Measurements from ENCODE around the gene LIFR.

LIFR gene

GRCh38 chr5:38515646-38516045, 40.8 kb downstream of the LIFR start:
- no peak for DNase-seq

- no peak for DNase-seq
Observed at GRCh38 chr5:38515092-38515491, 41.4 kb downstream of the LIFR start.

DNA sequence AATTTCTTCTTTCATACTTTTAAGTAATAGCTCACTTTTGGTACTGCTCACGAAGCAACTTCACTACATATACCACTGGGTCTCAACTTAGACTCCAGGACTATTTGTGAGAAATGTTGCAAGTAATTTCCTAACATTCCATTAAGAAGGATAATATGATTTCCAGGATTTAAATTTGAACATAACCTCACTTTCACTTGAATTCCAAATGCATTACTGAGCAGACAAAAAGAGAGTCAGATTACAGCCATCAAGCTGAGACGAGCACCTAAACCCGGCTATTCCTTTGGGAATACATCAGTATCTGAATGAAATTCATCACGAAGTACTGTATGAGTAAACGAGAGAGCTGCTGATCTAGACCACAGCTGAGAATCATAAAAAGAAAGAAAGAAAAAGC, 47.3 kb downstream of the LIFR start:
- no peak for DNase-seq

DNA sequence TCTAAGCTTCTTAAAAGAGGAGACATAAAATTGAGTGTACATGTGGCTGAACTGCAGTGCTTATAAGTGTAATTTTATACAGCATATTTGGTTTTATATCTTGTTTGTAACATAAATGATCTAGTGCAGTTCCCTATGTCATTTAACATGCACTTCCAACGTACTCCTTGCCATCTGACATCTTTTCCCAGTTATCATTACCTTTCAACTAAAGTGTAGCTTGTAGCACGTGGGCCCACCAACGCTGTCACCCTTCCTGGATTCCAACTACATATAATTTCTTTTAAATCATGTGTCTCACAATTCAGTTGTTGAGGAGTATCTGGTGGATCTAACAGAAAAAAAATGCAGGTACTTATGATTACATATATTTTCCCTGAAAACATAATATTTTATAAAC, 50.1 kb downstream of the LIFR start:
- DNase-seq: no peak

GRCh38 chr5:38500573-38501260, 55.7 kb downstream of the LIFR start:
- no peak for DNase-seq

DNA sequence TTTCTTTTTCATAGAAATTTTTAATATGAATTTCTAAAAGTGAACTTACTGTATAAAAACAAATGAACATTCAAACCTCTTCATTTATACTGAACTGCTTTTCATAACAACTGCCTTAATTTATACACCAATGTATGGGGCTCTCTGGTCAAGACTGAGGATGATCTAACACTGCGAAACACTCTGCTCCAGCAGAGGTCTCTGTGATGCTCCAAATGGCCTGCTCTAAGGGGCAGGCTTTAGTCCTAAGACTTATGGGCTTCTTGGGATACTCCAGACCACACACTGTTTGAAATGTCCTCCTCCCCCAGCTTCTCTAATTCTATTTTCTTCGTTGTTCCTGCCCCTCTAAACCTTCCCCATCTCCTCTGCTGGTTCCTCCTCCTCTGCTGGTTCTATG, 58.5 kb downstream of the LIFR start:
- no peak for DNase-seq

- peak; percentile 11 for DNase-seq
Observed at GRCh38 chr5:38494763-38495162, 61.7 kb downstream of the LIFR start.

GRCh38 chr5:38494175-38494574, 62.3 kb downstream of the LIFR start:
- no peak for DNase-seq

DNA sequence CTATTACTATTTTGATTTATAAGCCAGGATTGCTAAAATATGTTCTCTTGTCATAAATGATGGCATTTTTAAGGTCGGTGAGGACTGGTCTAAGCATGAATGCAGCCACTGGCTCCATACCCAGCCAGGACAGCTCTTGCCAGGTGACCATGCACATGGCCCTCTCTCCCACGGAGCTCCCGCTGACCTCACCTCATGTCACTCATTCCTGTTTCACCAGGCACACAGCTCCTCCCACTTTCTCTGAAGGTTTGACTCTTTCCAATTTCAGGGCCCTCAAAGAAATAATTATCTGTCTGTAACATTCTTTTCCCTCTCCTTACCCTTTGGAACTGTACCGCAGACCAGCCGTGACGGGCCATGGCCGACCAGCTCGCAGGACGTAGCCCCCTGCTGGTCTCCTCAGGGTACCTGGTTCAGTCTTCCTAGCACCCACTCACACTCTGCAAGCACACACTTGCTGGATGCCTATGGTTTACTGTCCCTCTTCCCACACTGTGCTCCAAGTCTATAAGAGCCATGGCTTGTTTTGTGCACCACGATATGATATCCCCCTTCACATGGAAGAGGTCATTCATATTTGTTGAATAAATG, 72.5 kb downstream of the LIFR start:
- DNase-seq: no peak

DNA sequence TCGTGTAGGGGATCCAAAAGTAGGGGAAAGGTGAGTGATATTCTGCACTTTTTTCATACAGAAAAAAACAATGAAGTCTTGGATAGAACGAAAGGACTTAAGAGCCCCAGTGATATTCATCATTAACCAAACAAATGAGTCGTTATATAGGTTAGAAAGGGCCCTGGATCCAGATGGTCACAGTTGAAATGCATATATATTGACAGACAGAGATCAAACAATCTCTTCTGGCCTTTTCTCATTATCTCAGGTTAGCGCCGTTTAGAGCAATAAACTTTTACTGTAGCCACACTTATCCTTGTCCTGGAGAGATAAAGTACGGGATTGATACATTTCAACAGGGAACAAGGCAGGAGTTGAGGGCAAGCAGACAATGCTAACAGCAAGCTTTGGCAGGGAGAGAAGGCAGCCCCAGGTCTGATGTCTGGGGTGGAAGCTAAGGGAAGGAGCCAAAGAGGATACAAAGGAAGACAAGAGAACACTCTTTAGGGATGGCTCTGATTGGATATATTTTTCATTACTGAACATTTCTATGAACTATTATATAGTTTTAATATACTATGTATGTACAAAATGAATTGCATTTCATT, 77.0 kb downstream of the LIFR start:
- no peak for DNase-seq

DNA sequence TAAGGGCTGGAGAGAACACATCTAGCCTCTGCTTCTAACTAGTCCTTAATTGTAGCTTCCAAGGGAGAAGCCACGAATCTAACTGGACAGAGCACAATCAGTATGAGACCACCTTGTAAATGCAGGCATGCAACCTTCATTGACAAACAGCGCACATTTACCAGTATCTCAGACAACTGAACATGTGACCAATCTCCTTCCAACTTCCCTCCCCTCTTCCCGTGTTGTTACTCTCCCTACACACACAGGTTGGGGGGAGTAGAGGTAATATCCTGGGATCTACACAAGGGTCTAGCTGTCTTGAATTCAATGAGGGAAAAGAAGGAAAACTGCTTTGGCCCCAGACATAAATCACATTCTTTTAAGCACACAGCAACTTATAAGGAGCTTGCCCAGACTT, 77.6 kb downstream of the LIFR start:
- DNase-seq: no peak

- no peak for DNase-seq
Observed at GRCh38 chr5:38478166-38478565, 78.3 kb downstream of the LIFR start.

- no peak for DNase-seq
Observed at GRCh38 chr5:38473008-38473407, 83.4 kb downstream of the LIFR start.

GRCh38 chr5:38472541-38472940, 83.9 kb downstream of the LIFR start:
- DNase-seq: no peak

GRCh38 chr5:38471709-38472108, 84.7 kb downstream of the LIFR start:
- no peak for DNase-seq

GRCh38 chr5:38469707-38470267, 86.7 kb downstream of the LIFR start:
- DNase-seq: no peak

DNA sequence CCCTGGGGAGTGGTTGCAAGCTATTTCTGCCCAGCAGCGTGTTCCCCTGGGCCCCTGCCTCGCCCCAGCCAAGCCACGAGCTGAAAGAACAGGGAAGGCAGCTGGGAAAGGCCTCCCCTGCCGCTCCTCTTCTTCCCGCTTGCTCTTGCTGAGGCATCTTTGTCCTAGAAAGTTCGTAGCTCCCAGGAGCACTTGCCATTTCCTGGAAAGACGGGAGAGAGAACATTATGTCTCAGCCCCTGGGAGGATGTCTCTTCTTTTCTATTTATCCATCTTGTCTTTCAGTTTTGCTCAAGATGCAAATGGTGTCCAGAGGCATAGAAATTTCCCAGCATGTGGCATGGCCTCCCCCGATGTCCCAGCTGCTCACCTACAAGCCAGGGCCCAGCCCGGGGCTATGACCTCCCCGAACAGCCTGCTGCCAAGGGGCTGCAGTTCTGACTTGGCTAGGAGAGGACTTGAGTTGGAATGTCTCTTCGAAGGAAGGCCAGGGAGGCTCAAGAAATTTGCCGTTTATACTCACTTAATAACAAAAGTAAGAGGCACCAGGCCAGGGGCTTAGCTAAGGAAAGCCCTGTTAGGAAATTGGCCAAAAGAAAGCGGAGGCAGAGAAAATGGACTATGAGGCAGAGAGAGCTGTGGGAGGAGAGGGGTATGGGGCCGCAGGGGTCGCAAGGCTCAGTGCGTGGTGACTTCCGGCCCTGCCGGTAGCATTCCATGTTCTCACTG, 87.3 kb downstream of the LIFR start:
- no peak for DNase-seq

DNA sequence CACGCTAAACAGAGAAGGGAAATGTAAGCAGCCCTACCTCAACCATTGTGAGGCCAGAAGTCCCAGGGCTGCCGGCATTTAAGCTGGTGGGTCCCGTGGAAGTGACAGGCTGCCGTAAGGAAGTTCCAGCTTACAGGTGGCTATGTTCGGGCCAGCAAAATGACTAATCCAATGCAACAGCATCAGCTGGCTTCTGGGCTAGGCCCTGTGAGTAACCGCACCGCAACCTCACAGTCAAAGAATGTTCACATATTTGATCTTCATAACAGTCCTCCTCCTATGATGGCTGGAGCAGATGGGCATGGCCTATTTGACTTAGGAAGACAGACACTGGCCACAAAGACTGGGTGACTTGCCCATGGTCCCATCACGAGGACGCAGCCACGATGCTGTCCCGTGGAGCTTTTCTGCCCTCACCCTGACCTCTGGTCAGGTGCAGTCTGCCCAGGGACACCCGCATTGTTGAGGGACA, 88.2 kb downstream of the LIFR start:
- DNase-seq: no peak

DNA sequence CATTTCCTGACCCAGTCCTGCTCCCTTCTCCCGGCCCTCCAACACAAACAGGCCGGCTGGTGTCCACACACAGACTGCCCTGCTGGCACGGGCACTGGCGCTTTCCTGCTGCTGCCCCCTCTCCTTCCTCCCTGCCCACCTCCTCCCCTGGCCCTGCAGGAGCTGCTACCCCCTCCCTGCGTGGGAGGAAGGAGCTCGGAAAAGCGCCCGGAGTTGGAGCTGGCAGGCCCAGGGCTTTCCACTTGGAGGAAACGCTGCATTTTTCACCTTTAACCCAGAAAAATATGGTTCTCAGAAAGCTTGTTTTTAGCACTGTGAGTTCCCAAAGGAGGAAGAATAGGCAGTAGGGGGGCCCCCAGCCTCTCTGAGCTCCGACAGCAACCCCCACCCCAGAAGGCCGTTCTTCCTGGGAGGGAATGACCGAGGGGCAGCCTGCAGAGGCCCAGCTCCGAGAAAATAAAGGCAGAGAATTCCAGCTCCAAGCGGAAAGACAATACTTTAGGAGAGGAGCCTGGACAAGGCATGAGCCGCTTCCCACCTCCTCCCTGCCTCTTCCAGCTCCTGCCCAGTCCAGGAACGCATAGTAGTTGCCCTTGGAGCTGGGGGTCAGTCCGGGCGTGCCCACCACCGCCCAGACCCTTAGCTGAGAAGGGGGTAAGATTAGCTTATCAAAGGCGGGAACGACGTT, 88.9 kb downstream of the LIFR start:
- DNase-seq: no peak

GRCh38 chr5:38466424-38467189, 89.8 kb downstream of the LIFR start:
- DNase-seq: no peak

DNA sequence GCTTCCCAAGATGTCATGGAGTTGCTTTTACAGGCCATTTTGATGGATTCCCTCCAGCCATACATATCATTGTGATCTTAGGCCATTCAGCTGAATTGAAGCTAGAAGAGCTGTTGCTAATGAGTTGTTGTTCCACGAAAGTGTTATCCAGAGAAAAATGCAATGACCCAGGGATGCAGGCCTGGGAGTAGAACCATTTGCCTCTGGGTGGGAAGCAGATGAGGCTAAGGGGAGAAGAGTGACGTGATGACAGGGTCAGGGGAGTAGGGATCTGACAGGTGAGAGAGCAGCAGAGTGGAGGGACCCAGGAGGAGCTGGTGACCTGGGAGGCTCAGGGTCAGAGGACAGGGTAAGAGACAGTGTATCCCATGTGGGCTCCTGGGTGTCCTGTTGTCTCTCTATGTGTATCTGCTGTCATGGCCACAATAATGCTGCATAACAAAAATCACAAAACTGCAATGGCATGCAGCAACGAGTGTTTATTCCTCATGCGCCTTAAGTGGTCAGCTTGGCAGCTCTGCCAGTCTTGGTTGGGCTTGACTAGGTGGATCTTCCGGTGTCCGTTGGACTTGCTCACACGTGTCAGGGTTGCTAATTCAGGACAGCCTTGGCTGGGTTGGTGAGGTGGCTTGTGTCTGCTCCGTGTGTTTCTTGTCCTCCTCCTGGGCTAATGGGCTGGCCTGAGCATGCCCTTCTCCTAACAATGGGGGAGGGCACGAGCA, 90.6 kb downstream of the LIFR start:
- DNase-seq: no peak
